HepG2 (cell line): ENCODE measurements around the gene CD72. TPM values are rescaled to one million over a fixed set of nuclear protein-coding genes. Genes with fewer than 3 reads are reported as not detected.
A peak's percentile ranks its signal among the peaks of the same experiment; 100 is the strongest.

Experiments
- ATAC-seq: fragments of 200-7000 bp; cut with Tn5 transposase; 3 replicates; pipeline ENCODE4 v1.9.1; 2020; ENCODE audit warnings: mild to moderate bottlenecking, moderate library complexity
- BruUV-seq: library from RNA; stranded (reverse); fragments of 400-500 nt; replicated peaks from 2 replicates; lab custom pipeline; 2021; lab: Mats Ljungman, UMichigan
- CTCF ChIA-PET: fragments of 300-600 bp; formaldehyde crosslinking; extraction: SDS; loops from one replicate; lab custom pipeline; 2021; ENCODE audit warnings: low total read pairs, inconsistent platforms, low intra/inter-chr PET ratio; lab: Yijun Ruan, JAX
- POLR2A ChIA-PET: fragments of 350-600 bp; sonication (Branson Sonifier 250); formaldehyde crosslinking; loops from one replicate; lab custom pipeline; 2020; ENCODE audit warnings: antibody characterized with exemption, inconsistent platforms; lab: Yijun Ruan, JAX
- DNase-seq: peaks from one replicate; pipeline ENCODE4 v3.0.0-alpha.2; 2015; ENCODE audit warnings: low spot score
- FAIRE-seq: peaks from 3 replicates; lab custom pipeline; 2011; peaks lifted over from hg19 to GRCh38; lab: Jason Lieb, UNC
- H2AFZ ChIP-seq: one replicate; pipeline ENCODE4 v1.6.1; 2011; ENCODE audit warnings: low read length, inconsistent platforms
- H3K27ac ChIP-seq: fragments of 300-600 bp; 3 replicates; pipeline ENCODE4 v1.8.0; 2011; ENCODE audit warnings: mixed run types, mild to moderate bottlenecking, mixed read lengths, low read length, inconsistent platforms; ENCODE audit not compliant: insufficient read depth; ENCODE audit errors: extremely low read length
- H3K27me3 ChIP-seq, 2 experiments: fragments of 200-600 bp in 1 of 2; 2 replicates in 1 of 2; 3 replicates in 1 of 2; pipeline versions ENCODE4 v1.6.0 to v1.8.0; 2011; ENCODE audit warnings: low read length in 2 of 2, mild to moderate bottlenecking in 2 of 2, moderate library complexity in 2 of 2, inconsistent platforms in 1 of 2; ENCODE audit not compliant: insufficient read depth in 2 of 2, control insufficient read depth in 1 of 2
- H3K36me3 ChIP-seq, 2 experiments: fragments of 200-600 bp in 1 of 2; replicated peaks in 1 of 2; 2 replicates in 1 of 2; 3 replicates in 1 of 2; pipeline versions ENCODE4 v1.5.1 to v1.8.0; 2011; ENCODE audit warnings: low read length in 2 of 2, inconsistent platforms in 1 of 2; ENCODE audit not compliant: insufficient read depth in 2 of 2, control insufficient read depth in 1 of 2
- H3K4me1 ChIP-seq: 2 replicates; pipeline ENCODE4 v1.5.1; 2012; ENCODE audit warnings: low read length, inconsistent platforms; ENCODE audit not compliant: insufficient read depth
- H3K4me2 ChIP-seq: 2 replicates; pipeline ENCODE4 v1.6.0; 2011; ENCODE audit warnings: low read depth, low read length, inconsistent platforms
- H3K4me3 ChIP-seq, 3 experiments: fragments of 200-600 bp in 1 of 3; sonication (generic), shearing (Covaris generic) in 1 of 3; replicated peaks in 1 of 3; 2 replicates each; pipeline ENCODE4 v1.5.1; 2011 to 2016; ENCODE audit warnings: low read length in 3 of 3, inconsistent platforms in 2 of 3, low read depth in 2 of 3, mild to moderate bottlenecking in 2 of 3, control low read depth in 1 of 3, mixed read lengths in 1 of 3; ENCODE audit not compliant: insufficient read depth in 1 of 3
- H3K79me2 ChIP-seq: one replicate; pipeline ENCODE4 v1.6.1; 2011; ENCODE audit warnings: low read length, inconsistent platforms; ENCODE audit not compliant: insufficient read depth
- H3K9ac ChIP-seq: 2 replicates; pipeline ENCODE4 v1.6.0; 2011; ENCODE audit warnings: mild to moderate bottlenecking, low read depth, low read length, inconsistent platforms; ENCODE audit not compliant: insufficient read depth
- H3K9me3 ChIP-seq: 2 replicates; pipeline ENCODE4 v1.5.1; 2012; ENCODE audit warnings: mild to moderate bottlenecking, low read length
- H4K20me1 ChIP-seq: 2 replicates; pipeline ENCODE4 v1.6.0; 2011; ENCODE audit warnings: inconsistent platforms, mild to moderate bottlenecking, low read length, moderate library complexity; ENCODE audit not compliant: insufficient read depth
- CEBPB ChIP-seq: IDR thresholded peaks from 2 replicates; pipeline ENCODE4 v1.6.1; 2011; ENCODE audit warnings: low read depth, low read length, improper control_type of control experiment, borderline replicate concordance
- GABPB1 ChIP-seq: IDR thresholded peaks from 2 replicates; pipeline ENCODE4 v1.6.1; 2016; ENCODE audit warnings: mild to moderate bottlenecking, missing genetic modification reagents, moderate library complexity, missing compliant biosample characterization
- GATA4 ChIP-seq: sonication (generic); IDR thresholded peaks from 2 replicates; pipeline ENCODE4 v1.6.1; 2016; ENCODE audit warnings: antibody characterized with exemption, low read depth, borderline replicate concordance
- HNRNPL ChIP-seq: fragments of 200-400 bp; formaldehyde crosslinking; IDR thresholded peaks from 2 replicates; pipeline ENCODE4 v1.6.1; 2017; ENCODE audit warnings: mild to moderate bottlenecking, low read depth, low read length
- NFATC3 ChIP-seq: sonication (generic); formaldehyde crosslinking; IDR thresholded peaks from 2 replicates; pipeline ENCODE4 v1.5.1; 2020; ENCODE audit warnings: mild to moderate bottlenecking, missing genetic modification reagents
- NONO ChIP-seq, 2 experiments: fragments of 450-650 bp in 1 of 2; sonication (generic) in 1 of 2; formaldehyde crosslinking in 1 of 2; IDR thresholded peaks in 1 of 2; conservative IDR thresholded peaks in 1 of 2; 2 replicates each; pipeline versions ENCODE4 v1.6.1 to v1.8.0; 2017 to 2022; ENCODE audit warnings: mild to moderate bottlenecking in 1 of 2, missing genetic modification reagents in 1 of 2, moderate library complexity in 1 of 2
- NRL ChIP-seq: sonication (generic); formaldehyde crosslinking; IDR thresholded peaks from 2 replicates; pipeline ENCODE4 v1.5.0; 2020; ENCODE audit warnings: missing genetic modification reagents, mild to moderate bottlenecking, moderate library complexity, borderline replicate concordance
- RAD21 ChIP-seq: fragments of 450-650 bp; formaldehyde crosslinking; IDR thresholded peaks from 2 replicates; pipeline ENCODE4 v1.5.0; 2020; ENCODE audit warnings: mild to moderate bottlenecking
- SATB2 ChIP-seq: sonication (generic); formaldehyde crosslinking; IDR thresholded peaks from 2 replicates; pipeline ENCODE4 v1.5.0; 2020; ENCODE audit warnings: missing genetic modification reagents
- SMC3 ChIP-seq: IDR thresholded peaks from 2 replicates; pipeline ENCODE4 v1.6.1; 2011; ENCODE audit warnings: low read length, improper control_type of control experiment
- ZBTB7A ChIP-seq: sonication (generic); formaldehyde crosslinking; IDR thresholded peaks from 2 replicates; pipeline ENCODE4 v1.8.0; 2022; ENCODE audit warnings: mild to moderate bottlenecking, missing genetic modification reagents
- ZNF350 ChIP-seq: sonication (generic); formaldehyde crosslinking; IDR thresholded peaks from 2 replicates; pipeline ENCODE4 v1.4.0; 2020; ENCODE audit warnings: mild to moderate bottlenecking, low read depth, missing genetic modification reagents, borderline replicate concordance
- ZNF850 ChIP-seq: sonication (generic); formaldehyde crosslinking; conservative IDR thresholded peaks from 2 replicates; pipeline ENCODE4 v1.9.0; 2021; ENCODE audit warnings: mild to moderate bottlenecking, missing genetic modification reagents
- WGBS: methylation state at CpG from one replicate; pipeline ENCODE4 v1.1.6; 2017; ENCODE audit warnings: low lambda C conversion rate; 5-methylcytosine and 5-hydroxymethylcytosine counted together
- in situ Hi-C: cut with HindIII; loops from 2 replicates; pipeline ENCODE4 v1.10.0; 2017; ENCODE audit warnings: low pct_unique_long_range_greater_than_20kb; ENCODE audit not compliant: extremely low pct_ligation_motif_present
- intact Hi-C: fragments of 100-400 bp; cut with micrococcal nuclease; formaldehyde crosslinking; loops from one replicate; pipeline ENCODE4 v1.10.0; 2022; ENCODE audit not compliant: unreplicated experiment
- polyA plus RNA-seq, 8 experiments: library from polyadenylated mRNA; depleted of rRNA in 3 of 8; stranded (reverse) in 7 of 8; unstranded in 1 of 8; fragments of >200 nt; fragmentation: Illumina TruSeq in 4 of 8; extraction: Trizol in 4 of 8; gene quantifications; 2 replicates each; pipeline versions ENCODE4 v1.2.1 to v1.2.3, GENCODE V29; 2011 to 2016; ENCODE audit warnings: low read depth in 4 of 8, missing spikeins in 1 of 8, mixed read lengths in 1 of 8; ENCODE audit not compliant: insufficient read depth in 1 of 8
- total RNA-seq, 5 experiments: library from RNA; depleted of rRNA; stranded (reverse); fragments of >200 nt; fragmentation: Illumina TruSeq; extraction: Trizol; gene quantifications; 2 replicates each; pipeline ENCODE4 v1.2.3, GENCODE V29; 2016; ENCODE audit warnings: low read depth in 1 of 5
- TF ChIP-seq, protein P1 (sequence below), 2 experiments: sonication (generic) in 1 of 2; formaldehyde crosslinking in 1 of 2; IDR thresholded peaks; 2 replicates each; pipeline versions ENCODE4 v1.4.0 to v1.6.1; 2018 to 2020; ENCODE audit warnings: missing genetic modification reagents in 2 of 2, borderline replicate concordance in 1 of 2, low read depth in 1 of 2, mild to moderate bottlenecking in 1 of 2, missing biosample characterization in 1 of 2
- TF ChIP-seq, protein P2 (sequence below): sonication (generic); formaldehyde crosslinking; IDR thresholded peaks from 2 replicates; pipeline ENCODE4 v1.5.0; 2020; ENCODE audit warnings: mild to moderate bottlenecking, missing genetic modification reagents

CD72 gene
- total and polyA plus RNA-seq, 2 of the 13 experiments (the other 11 are each of a cell fraction or from before 2014, with no cell fraction given): 0.18 to 1.1 TPM

DNA sequence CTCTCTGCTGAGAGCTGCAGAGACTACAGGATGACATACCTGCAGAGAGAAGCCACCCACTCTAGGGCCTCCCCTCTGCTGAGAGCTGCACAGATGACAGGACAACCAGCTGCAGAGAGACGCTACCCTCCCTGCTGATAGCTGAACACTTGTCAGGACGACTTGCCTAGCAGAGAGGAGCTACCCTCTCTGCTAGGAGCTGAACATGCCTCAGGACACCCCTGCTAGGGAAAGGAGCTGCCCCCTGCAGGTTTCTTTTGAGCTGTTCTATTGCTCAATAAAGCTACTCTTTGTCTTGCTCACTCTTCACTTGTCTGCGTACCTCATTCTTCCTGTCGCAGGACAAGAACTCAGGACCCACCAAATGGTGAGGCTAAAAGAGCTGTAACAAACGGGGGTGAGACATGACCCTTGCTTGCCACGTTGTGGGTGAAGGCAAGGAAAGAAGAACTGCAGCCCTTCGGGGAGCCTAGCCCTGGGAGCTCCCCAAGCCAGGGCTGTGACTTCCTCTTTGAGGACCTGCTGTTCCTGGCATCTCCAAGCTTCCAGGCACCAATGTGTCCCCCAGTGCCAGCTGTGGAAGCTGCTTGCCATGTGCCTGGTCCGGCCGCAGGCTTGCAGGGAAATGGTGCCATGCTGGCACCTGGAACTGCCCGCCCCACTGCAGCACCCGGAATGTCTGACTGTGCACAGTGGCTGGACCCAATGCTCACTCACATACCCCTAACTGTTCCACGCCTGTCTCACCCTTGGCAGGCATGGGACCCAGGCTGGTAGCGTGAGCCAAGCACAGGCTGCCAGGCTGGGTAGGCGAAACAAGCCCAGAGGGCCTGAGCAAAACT lies 18.2 kb downstream of the CD72 start:
- BruUV-seq: no TSS peak
- H3K4me3 ChIP-seq: peak overlapping the region; percentile 20 to 59 (median 40); a peak in 2 of 6 replicates
- ATAC-seq: peak; percentile 31
- CTCF ChIA-PET: no interaction called here
- WGBS: 55% methylated on average over 13 of the region's 14 CpGs
- no peaks in the 10 kb centered on the region for H3K79me2 ChIP-seq
- DNase-seq: peak; percentile 62
- no peaks in the 10 kb centered on the region for H4K20me1 ChIP-seq
- FAIRE-seq: peak; percentile 51
- intact Hi-C loops: loop anchor here (5.0 kb wide), 2 partner anchors 38 to 108 kb away; partner anchors contain the start of gene RUSC2
- in situ Hi-C loops: loop anchor here (5.0 kb wide), 1 partner anchor 38 kb away; a partner anchor contains a TSS
- POLR2A ChIA-PET: interaction anchor here (0.9 to 1.7 kb wide), 6 partner anchors 11 to 438 kb away, joined by 3 to 4 read pairs (median 3); partner anchors contain the start of genes RUSC2 and UNC13B
- no peaks in the 10 kb centered on the region; a peak in 2 of 5 replicates for H3K27me3 ChIP-seq
- peak overlapping the region; percentile 41 for H3K9ac ChIP-seq
- H3K27ac ChIP-seq: peak overlapping the region; percentile 6
- peaks cover 39% of the 10 kb centered on the region for H3K4me1 ChIP-seq
- H2AFZ ChIP-seq: no peak overlapping the region
- H3K36me3 ChIP-seq: no peaks in the 10 kb centered on the region
- peak overlapping the region; percentile 91 for H3K4me2 ChIP-seq
- no peaks in the 10 kb centered on the region for H3K9me3 ChIP-seq
- TF ChIP-seq NONO (IDR thresholded peaks at IDR 0.05) (no peak), NONO (CRISPR knock-in tag; conservative IDR thresholded peaks at IDR 0.05) (0 out of 2 replicates have a peak, but pooled peaks have one; percentile 21), ZNF850 (CRISPR knock-in tag) (no peak), SATB2 (CRISPR knock-in tag) (no peak), ZBTB7A (CRISPR knock-in tag) (no peak), CEBPB (peak; percentile 73), NFATC3 (no peak), NRL (0 out of 2 replicates have a peak, but pooled peaks have one; percentile 37), ZNF350 (peak; percentile 42; the same call in 1 of the 2 replicates), GABPB1 (CRISPR knock-in tag) (no peak), SMC3 (peak; percentile 45; the same call in 1 of the 2 replicates), RAD21 (peak; percentile 32; the same call in 1 of the 2 replicates), GATA4 (no peak), HNRNPL (0 out of 2 replicates have a peak, but pooled peaks have one; percentile 57)
- TF ChIP-seq, protein P1, sequence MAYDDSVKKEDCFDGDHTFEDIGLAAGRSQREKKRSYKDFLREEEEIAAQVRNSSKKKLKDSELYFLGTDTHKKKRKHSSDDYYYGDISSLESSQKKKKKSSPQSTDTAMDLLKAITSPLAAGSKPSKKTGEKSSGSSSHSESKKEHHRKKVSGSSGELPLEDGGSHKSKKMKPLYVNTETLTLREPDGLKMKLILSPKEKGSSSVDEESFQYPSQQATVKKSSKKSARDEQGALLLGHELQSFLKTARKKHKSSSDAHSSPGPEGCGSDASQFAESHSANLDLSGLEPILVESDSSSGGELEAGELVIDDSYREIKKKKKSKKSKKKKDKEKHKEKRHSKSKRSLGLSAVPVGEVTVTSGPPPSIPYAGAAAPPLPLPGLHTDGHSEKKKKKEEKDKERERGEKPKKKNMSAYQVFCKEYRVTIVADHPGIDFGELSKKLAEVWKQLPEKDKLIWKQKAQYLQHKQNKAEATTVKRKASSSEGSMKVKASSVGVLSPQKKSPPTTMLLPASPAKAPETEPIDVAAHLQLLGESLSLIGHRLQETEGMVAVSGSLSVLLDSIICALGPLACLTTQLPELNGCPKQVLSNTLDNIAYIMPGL (CRISPR knock-in tag; IDR thresholded peaks at IDR 0.05; ENCODE audit: borderline replicate concordance in 1 of 2, low read depth in 1 of 2): 0 out of 4 replicates have a peak, but pooled peaks of 1 of the 2 experiments have one; percentile 20
- TF ChIP-seq, protein P2, sequence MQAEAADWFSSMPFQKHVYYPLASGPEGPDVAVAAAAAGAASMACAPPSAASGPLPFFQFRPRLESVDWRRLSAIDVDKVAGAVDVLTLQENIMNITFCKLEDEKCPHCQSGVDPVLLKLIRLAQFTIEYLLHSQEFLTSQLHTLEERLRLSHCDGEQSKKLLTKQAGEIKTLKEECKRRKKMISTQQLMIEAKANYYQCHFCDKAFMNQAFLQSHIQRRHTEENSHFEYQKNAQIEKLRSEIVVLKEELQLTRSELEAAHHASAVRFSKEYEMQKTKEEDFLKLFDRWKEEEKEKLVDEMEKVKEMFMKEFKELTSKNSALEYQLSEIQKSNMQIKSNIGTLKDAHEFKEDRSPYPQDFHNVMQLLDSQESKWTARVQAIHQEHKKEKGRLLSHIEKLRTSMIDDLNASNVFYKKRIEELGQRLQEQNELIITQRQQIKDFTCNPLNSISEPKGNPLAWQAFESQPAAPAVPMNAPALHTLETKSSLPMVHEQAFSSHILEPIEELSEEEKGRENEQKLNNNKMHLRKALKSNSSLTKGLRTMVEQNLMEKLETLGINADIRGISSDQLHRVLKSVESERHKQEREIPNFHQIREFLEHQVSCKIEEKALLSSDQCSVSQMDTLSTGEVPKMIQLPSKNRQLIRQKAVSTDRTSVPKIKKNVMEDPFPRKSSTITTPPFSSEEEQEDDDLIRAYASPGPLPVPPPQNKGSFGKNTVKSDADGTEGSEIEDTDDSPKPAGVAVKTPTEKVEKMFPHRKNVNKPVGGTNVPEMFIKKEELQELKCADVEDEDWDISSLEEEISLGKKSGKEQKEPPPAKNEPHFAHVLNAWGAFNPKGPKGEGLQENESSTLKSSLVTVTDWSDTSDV: 0 out of 2 replicates have a peak, but pooled peaks have one; percentile 49
